ENCODE measurements around the gene SLC12A6. TPM values are rescaled to one million over a fixed set of nuclear protein-coding genes. Genes with fewer than 3 reads are reported as not detected.
"Not testable (repeated sequence)": the region's sequence is repeated elsewhere in the genome, so short reads cannot be mapped to it uniquely, and the experiment has no call there.

The SLC12A6 gene
- 1.8 and 2.4 TPM in 2 replicates for total RNA-seq (2014; rRNA removed; shearing (Covaris generic))

GRCh38 chr15:34337557-34338306, at the start of gene SLC12A6:
SLC12A6 (minus strand) TSS chr15:34337781; CDS start chr15:34336680, 1,101 bp downstream.
- Histone ChIP-seq H3K4me3 (peak within 1 kb of the TSS; percentile 94), H3K27ac (peak within 1 kb of the TSS; percentile 45; the same call in 1 of the 2 replicates), H3K9me3 (replicated peaks) (no peaks in the 10 kb centered on the region), H3K36me3 (peaks cover 27% of the 10 kb centered on the region), H3K4me1 (replicated peaks) (no peaks in the 10 kb centered on the region; the same call in none of the 2 replicates), H3K27me3 (replicated peaks) (no peaks in the 10 kb centered on the region)
- DNase-seq (ENCODE audit: low read depth in 1 of 2, low spot score in 2 of 2): peak; percentile 88 to 93

- not testable (repeated sequence) for H3K4me1 ChIP-seq (replicated peaks); H3K9me3 ChIP-seq (replicated peaks); DNase-seq (ENCODE audit: low read depth in 1 of 2, low spot score in 2 of 2); H3K4me3 ChIP-seq; H3K27ac ChIP-seq; H3K27me3 ChIP-seq (replicated peaks); H3K36me3 ChIP-seq
These were observed 44.4 kb upstream of the SLC12A6 start for GRCh38 chr15:34381829-34382521.

DNA sequence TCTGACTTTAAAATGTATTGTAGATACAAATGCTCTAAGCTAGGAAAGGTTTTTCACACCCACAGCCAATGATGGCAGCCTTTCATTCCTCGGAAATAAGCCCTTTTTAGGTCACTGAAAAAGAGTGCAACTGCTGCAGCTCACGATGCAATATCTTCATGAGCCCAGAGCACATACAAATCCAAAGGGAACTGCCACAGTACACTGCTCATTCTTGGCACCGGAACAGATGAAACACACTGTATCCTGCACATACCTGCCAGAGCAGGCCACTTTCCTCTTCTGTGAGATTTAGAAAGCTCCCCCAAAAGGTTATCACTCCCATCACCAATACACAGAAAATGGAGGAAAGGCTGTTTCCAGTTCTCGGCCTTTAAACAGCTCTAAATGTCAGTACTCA, 42.9 kb upstream of the SLC12A6 start:
- H3K9me3 ChIP-seq (replicated peaks); H3K27ac ChIP-seq; DNase-seq (ENCODE audit: low read depth in 1 of 2, low spot score in 2 of 2); H3K36me3 ChIP-seq; H3K4me3 ChIP-seq; H3K27me3 ChIP-seq (replicated peaks); H3K4me1 ChIP-seq (replicated peaks): not testable (repeated sequence)

DNA sequence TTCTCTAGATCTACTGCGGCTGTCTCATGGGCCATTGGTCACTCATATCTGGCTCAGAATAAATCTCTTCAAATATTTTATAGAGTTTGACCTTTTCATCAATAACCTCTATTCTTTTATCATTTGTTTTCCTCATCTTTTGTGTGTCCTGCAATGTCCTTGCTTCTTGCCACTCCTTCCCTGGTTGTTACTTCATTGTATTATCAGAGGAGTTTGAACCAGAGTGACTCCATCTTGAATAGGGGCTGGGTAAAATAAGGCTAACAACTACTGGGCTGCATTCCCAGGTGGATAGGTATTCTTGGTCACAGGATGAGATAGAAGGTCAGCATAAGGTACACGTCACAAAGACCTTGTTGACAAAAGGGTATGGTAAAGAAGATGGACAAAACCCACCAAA, 39.3 kb upstream of the SLC12A6 start:
- H3K36me3 ChIP-seq: no peaks in the 10 kb centered on the region

DNA sequence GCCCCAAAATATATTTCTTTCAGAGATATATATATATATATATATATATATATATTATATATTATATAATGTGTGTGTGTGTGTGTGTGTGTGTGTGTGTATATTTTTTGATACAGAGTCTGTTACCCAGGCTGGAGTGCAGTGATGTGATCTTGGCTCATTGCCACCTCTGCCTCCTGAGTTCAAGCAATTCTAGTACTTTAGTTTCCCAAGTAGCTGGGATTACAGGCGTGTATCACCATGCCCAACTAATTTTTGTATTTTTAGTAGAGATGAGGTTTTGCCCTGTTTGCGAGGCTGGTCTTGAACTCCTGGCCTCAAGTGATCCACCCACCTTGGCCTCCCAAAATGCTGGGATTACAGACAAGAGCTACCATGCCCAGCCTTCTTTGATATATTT, 38.0 kb upstream of the SLC12A6 start:
- H3K27me3 ChIP-seq (replicated peaks); H3K4me3 ChIP-seq; DNase-seq (ENCODE audit: low read depth in 1 of 2, low spot score in 2 of 2); H3K4me1 ChIP-seq (replicated peaks); H3K36me3 ChIP-seq; H3K27ac ChIP-seq; H3K9me3 ChIP-seq (replicated peaks): not testable (repeated sequence)

More for the DNA sequence above, 39.3 kb upstream of the SLC12A6 start:
- H3K9me3 ChIP-seq (replicated peaks): no peaks in the 10 kb centered on the region
- no peak overlapping the region for H3K4me3 ChIP-seq
- H3K27me3 ChIP-seq (replicated peaks): no peaks in the 10 kb centered on the region
- no peak for DNase-seq (ENCODE audit: low read depth in 1 of 2, low spot score in 2 of 2)
- no peaks in the 10 kb centered on the region for H3K4me1 ChIP-seq (replicated peaks)
- H3K27ac ChIP-seq: no peak overlapping the region

DNA sequence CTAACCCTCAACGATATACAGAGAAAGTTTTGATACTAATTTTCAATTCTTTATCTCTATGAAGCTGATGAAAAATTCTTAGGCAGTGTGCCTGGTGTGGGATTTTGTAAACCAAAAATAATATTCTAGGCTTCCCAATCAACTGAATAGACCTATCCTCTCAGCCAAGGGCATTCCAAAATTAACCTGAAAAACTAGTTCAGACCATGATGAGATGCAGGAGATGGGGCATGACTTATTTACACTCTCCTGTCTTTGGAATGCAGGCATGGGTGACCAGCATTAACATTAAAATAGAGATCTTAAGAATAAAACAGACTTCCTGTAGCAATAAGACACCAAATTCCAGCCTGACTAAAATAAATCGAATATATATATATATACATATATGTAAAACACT, 37.2 kb upstream of the SLC12A6 start:
- Histone ChIP-seq H3K4me1 (replicated peaks) (peaks cover 5% of the 10 kb centered on the region; the same call in 1 of the 2 replicates), H3K27me3 (replicated peaks) (no peaks in the 10 kb centered on the region), H3K27ac (no peak overlapping the region), H3K36me3 (no peaks in the 10 kb centered on the region), H3K4me3 (no peak overlapping the region), H3K9me3 (replicated peaks) (no peaks in the 10 kb centered on the region)
- no peak for DNase-seq (ENCODE audit: low read depth in 1 of 2, low spot score in 2 of 2)

DNA sequence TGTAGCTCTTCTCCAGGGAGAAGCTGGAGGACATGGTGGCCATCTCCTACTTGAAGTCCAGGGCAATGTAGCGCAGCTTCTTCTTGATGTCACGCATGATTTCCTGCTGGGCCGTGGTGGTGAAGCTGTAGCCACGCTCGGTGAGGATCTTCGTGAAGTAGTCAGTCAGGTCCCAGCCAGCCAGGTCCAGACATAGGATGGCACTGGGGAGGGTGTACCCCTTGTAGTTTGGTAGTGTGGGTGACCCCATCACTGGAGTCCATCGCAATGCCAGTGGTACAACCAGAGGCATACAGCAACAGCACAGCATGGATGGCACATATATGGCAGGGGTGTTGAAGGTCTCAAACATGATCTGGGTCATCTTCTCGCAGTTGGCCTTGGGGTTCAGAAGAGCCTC, 36.4 kb upstream of the SLC12A6 start:
- Histone ChIP-seq H3K27me3 (replicated peaks) (no peaks in the 10 kb centered on the region), H3K4me1 (replicated peaks) (peaks cover 5% of the 10 kb centered on the region; the same call in 1 of the 2 replicates), H3K9me3 (replicated peaks) (no peaks in the 10 kb centered on the region), H3K4me3 (no peak overlapping the region), H3K27ac (no peak overlapping the region), H3K36me3 (no peaks in the 10 kb centered on the region)
- DNase-seq (ENCODE audit: low read depth in 1 of 2, low spot score in 2 of 2): no peak

- Histone ChIP-seq H3K4me1 (replicated peaks) (peaks cover 20% of the 10 kb centered on the region), H3K9me3 (replicated peaks) (no peaks in the 10 kb centered on the region; the same call in 1 of the 2 replicates), H3K36me3 (0 out of 2 replicates have a peak, but pooled peaks cover 3% of the 10 kb centered on the region), H3K27me3 (replicated peaks) (no peaks in the 10 kb centered on the region), H3K27ac (no peak overlapping the region), H3K4me3 (no peak overlapping the region)
- no peak for DNase-seq (ENCODE audit: low read depth in 1 of 2, low spot score in 2 of 2)
These were observed 33.1 kb upstream of the SLC12A6 start for GRCh38 chr15:34370643-34371042.

GRCh38 chr15:34370129-34370528, 32.5 kb upstream of the SLC12A6 start:
- H3K9me3 ChIP-seq (replicated peaks): no peaks in the 10 kb centered on the region; the same call in 1 of the 2 replicates
- no peak for DNase-seq (ENCODE audit: low read depth in 1 of 2, low spot score in 2 of 2)

DNA sequence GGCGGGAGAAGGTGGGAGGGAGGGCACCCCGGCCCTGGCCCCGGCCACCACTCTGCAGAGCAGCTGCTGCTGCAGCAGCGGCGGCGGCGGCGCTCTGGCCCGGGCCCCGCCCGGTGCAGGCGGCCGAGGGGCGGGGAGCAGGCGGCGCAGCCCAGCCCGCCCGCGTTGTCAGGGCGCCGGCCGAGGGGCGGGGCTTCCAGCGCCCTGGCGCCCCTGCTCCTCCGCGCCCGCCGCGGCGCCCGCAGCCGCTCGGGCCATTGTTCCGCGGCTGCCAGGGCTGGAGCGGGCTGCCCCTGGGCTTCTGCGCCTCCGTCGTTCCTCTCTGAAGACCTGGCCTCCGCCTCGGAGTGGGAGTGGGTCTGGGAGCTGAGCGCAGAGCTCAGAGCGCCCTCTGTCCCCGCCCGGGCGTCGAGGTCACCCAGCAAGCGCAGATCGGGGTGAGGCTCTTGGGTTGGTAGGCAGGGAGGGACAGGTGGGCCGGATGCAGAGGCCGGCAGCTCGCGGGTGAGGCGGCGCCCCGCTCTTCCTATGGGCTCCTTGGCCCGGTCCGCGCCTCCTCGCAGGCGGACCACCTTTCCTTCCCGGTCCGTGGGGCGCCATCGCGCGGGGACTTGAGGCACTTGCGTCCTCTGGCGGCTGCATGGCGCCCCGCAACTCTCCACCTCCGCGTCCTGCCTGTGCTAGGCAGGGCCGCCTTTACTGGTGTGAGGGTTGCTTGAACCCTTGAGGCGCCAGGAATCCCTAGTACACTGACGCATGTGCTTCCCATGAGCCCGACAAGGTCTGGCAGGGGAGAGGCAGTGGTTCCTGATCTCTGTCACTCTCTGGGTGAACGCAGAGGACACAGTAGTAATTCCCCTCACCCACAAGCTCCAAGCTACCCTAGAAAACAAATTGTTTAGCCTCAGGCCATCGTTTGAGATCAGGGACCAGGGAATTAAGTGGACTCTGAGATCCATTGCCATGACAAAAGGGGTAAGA, 29.8 kb upstream of the SLC12A6 start, which contains the start of gene LPCAT4:
LPCAT4 (minus strand) TSS at position 96 of the 981 bp plus-strand sequence. CDS start 96 bp downstream, outside the sequence.
- DNase-seq (ENCODE audit: low read depth in 1 of 2, low spot score in 2 of 2): peak; percentile 87 to 91
- peaks cover 19% of the 10 kb centered on the region for H3K36me3 ChIP-seq
- no peaks in the 10 kb centered on the region; the same call in 1 of the 2 replicates for H3K9me3 ChIP-seq (replicated peaks)
- no peaks in the 10 kb centered on the region for H3K27me3 ChIP-seq (replicated peaks)
- H3K4me3 ChIP-seq: peak within 1 kb of the TSS; percentile 80
- peak within 1 kb of the TSS; percentile 73 for H3K27ac ChIP-seq
- H3K4me1 ChIP-seq (replicated peaks): peaks cover 20% of the 10 kb centered on the region

More at GRCh38 chr15:34370129-34370528, 32.5 kb upstream of the SLC12A6 start:
- Histone ChIP-seq H3K27ac (no peak overlapping the region), H3K4me3 (no peak overlapping the region), H3K4me1 (replicated peaks) (peaks cover 20% of the 10 kb centered on the region), H3K36me3 (0 out of 2 replicates have a peak, but pooled peaks cover 3% of the 10 kb centered on the region), H3K27me3 (replicated peaks) (no peaks in the 10 kb centered on the region)

- Histone ChIP-seq H3K27me3 (replicated peaks) (no peaks in the 10 kb centered on the region), H3K4me1 (replicated peaks) (peaks cover 20% of the 10 kb centered on the region), H3K4me3 (peak overlapping the region; percentile 80), H3K36me3 (peaks cover 23% of the 10 kb centered on the region), H3K27ac (no peak overlapping the region), H3K9me3 (replicated peaks) (no peaks in the 10 kb centered on the region; the same call in 1 of the 2 replicates)
- peak; percentile 37 to 65 for DNase-seq (ENCODE audit: low read depth in 1 of 2, low spot score in 2 of 2)
These were observed 28.9 kb upstream of the SLC12A6 start for GRCh38 chr15:34366271-34367065.

DNA sequence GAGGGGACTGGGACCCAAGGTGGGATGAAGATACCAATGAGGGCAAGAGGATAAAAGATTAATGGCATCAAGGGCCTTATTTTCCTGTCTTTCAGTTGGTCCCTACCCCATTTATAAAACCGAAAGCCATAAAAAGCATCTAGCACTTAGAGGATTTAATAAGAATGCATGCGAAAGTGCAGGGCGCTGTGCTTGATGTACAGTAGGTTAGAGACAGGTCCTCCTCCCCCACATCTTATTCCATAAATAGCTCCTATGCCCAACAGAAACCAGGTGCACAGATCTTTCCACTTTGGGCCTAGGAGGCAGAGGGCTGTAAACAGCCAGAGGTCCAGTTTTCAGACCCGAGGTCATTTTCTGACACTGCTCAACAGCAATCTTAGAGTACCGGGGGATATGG, 28.3 kb upstream of the SLC12A6 start:
- DNase-seq (ENCODE audit: low read depth in 1 of 2, low spot score in 2 of 2): no peak
- H3K27ac ChIP-seq: no peak overlapping the region

More for the DNA sequence above, 28.3 kb upstream of the SLC12A6 start:
- Histone ChIP-seq H3K27me3 (replicated peaks) (no peaks in the 10 kb centered on the region), H3K36me3 (peaks cover 23% of the 10 kb centered on the region), H3K4me3 (peak overlapping the region; percentile 80), H3K9me3 (replicated peaks) (no peaks in the 10 kb centered on the region; the same call in 1 of the 2 replicates), H3K4me1 (replicated peaks) (peaks cover 20% of the 10 kb centered on the region)

All from SJSA1 (cell line).